ENCODE data around the gene PPP1CA.

DNA sequence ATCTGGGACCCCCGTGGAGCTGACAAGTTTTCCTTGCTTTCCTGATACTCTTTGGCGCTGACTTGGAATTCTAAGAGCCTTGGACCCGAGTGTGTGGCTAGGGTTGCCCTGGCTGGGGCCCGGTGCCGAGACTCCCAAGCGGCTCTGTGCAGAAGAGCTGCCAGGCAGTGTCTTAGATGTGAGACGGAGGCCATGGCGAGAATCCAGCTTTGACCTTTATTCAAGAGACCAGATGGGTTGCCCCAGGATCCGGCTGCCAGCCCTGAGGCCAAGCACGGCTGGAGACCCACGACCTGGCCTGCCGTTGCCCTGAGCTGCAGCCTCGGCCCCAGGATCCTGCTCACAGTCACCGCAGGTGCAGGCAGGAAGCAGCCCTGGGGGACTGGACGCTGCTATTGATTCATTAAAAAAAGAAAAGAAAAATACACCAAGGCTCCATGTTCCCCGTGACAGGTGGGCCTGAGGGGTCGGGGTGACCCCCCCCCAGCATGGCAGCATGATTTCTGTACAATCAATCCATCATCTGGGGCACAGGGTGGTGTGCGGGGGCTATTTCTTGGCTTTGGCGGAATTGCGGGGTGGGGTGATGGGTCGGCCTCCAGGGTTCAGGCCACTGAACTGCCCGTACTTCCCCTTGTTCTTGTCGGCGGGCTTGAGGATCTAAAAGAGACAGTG is 3.5 kb downstream of the PPP1CA start:
- TF ChIP-seq, protein P1, sequence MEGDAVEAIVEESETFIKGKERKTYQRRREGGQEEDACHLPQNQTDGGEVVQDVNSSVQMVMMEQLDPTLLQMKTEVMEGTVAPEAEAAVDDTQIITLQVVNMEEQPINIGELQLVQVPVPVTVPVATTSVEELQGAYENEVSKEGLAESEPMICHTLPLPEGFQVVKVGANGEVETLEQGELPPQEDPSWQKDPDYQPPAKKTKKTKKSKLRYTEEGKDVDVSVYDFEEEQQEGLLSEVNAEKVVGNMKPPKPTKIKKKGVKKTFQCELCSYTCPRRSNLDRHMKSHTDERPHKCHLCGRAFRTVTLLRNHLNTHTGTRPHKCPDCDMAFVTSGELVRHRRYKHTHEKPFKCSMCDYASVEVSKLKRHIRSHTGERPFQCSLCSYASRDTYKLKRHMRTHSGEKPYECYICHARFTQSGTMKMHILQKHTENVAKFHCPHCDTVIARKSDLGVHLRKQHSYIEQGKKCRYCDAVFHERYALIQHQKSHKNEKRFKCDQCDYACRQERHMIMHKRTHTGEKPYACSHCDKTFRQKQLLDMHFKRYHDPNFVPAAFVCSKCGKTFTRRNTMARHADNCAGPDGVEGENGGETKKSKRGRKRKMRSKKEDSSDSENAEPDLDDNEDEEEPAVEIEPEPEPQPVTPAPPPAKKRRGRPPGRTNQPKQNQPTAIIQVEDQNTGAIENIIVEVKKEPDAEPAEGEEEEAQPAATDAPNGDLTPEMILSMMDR (IDR thresholded peaks at IDR 0.05) = no peak
- TF ChIP-seq POLR2A (IDR thresholded peaks at IDR 0.05) = no peak
